Measurements from ENCODE around the gene SAFB2.
"Not testable (repeated sequence)": the region's sequence is repeated elsewhere in the genome, so short reads cannot be mapped to it uniquely, and the experiment has no call there.

The SAFB2 gene

GRCh38 chr19:5632657-5633056, 10.1 kb upstream of the SAFB2 start:
- no peak for DNase-seq (ENCODE audit: low read depth in 2 of 2)

GRCh38 chr19:5632241-5632612, 9.7 kb upstream of the SAFB2 start:
- DNase-seq (ENCODE audit: low read depth in 2 of 2) = no peak

- no peak for DNase-seq (ENCODE audit: low read depth in 2 of 2)
These were observed 9.1 kb upstream of the SAFB2 start for GRCh38 chr19:5631567-5632240.

- no peak for DNase-seq (ENCODE audit: low read depth in 2 of 2)
These were observed 6.4 kb upstream of the SAFB2 start for GRCh38 chr19:5628919-5629481.

GRCh38 chr19:5628461-5628860, 5.9 kb upstream of the SAFB2 start:
- DNase-seq (ENCODE audit: low read depth in 2 of 2) = no peak

GRCh38 chr19:5627395-5627904, 4.9 kb upstream of the SAFB2 start:
- DNase-seq (ENCODE audit: low read depth in 2 of 2) = peak; percentile 16 to 24

GRCh38 chr19:5625641-5626040, 3.1 kb upstream of the SAFB2 start:
- DNase-seq (ENCODE audit: low read depth in 2 of 2) = no peak

- DNase-seq (ENCODE audit: low read depth in 2 of 2) = no peak
These were observed 2.2 kb upstream of the SAFB2 start for GRCh38 chr19:5624741-5625278.

- DNase-seq (ENCODE audit: low read depth in 2 of 2) = no peak
These were observed 1.6 kb upstream of the SAFB2 start for GRCh38 chr19:5624018-5624663.

- DNase-seq (ENCODE audit: low read depth in 2 of 2) = peak in 1 of 2 donors; percentile 12
These were observed 931 bp upstream of the SAFB2 start for GRCh38 chr19:5623397-5624017.

GRCh38 chr19:5621945-5622464, 571 bp downstream of the SAFB2 start:
- DNase-seq (ENCODE audit: low read depth in 2 of 2) = peak in 1 of 2 donors; percentile 6

GRCh38 chr19:5621311-5621944, 1.1 kb downstream of the SAFB2 start:
- DNase-seq (ENCODE audit: low read depth in 2 of 2) = no peak

GRCh38 chr19:5619946-5620345, 2.6 kb downstream of the SAFB2 start:
- DNase-seq (ENCODE audit: low read depth in 2 of 2) = no peak

- no peak for DNase-seq (ENCODE audit: low read depth in 2 of 2)
These were observed 4.0 kb downstream of the SAFB2 start for GRCh38 chr19:5618591-5618990.

- no peak for DNase-seq (ENCODE audit: low read depth in 2 of 2)
These were observed 5.5 kb downstream of the SAFB2 start for GRCh38 chr19:5617080-5617479.

GRCh38 chr19:5615756-5616327, 6.7 kb downstream of the SAFB2 start:
- DNase-seq (ENCODE audit: low read depth in 2 of 2) = no peak

- DNase-seq (ENCODE audit: low read depth in 2 of 2) = no peak
These were observed 9.4 kb downstream of the SAFB2 start for GRCh38 chr19:5612891-5613865.

GRCh38 chr19:5609881-5610448, 12.6 kb downstream of the SAFB2 start:
- DNase-seq (ENCODE audit: low read depth in 2 of 2) = no peak

- not testable (repeated sequence) for DNase-seq (ENCODE audit: low read depth in 2 of 2)
These were observed 13.8 kb downstream of the SAFB2 start for GRCh38 chr19:5608766-5609165.

GRCh38 chr19:5608291-5608690, 14.3 kb downstream of the SAFB2 start:
- DNase-seq (ENCODE audit: low read depth in 2 of 2) = no peak
